ENCODE data around the gene TMEM250.

The TMEM250 gene

GRCh38 chr9:136156209-136157120 is 37.8 kb upstream of the TMEM250 start:
- no peak overlapping the region for H3K4me3 ChIP-seq (ENCODE audit: low read depth, low read length)
- no peak for TF ChIP-seq CTCF (IDR thresholded peaks at IDR 0.05; ENCODE audit: borderline replicate concordance, insufficient read depth, low read depth, low read length)

GRCh38 chr9:136155576-136155975 is 36.9 kb upstream of the TMEM250 start:
- H3K4me3 ChIP-seq (ENCODE audit: low read depth, low read length), result no peak overlapping the region
- TF ChIP-seq CTCF (IDR thresholded peaks at IDR 0.05; ENCODE audit: borderline replicate concordance, insufficient read depth, low read depth, low read length), result no peak

- H3K4me3 ChIP-seq (ENCODE audit: low read depth, low read length), result no peak overlapping the region
- TF ChIP-seq CTCF (IDR thresholded peaks at IDR 0.05; ENCODE audit: borderline replicate concordance, insufficient read depth, low read depth, low read length), result no peak
Observed at GRCh38 chr9:136154943-136155342, 36.3 kb upstream of the TMEM250 start.

- no peak overlapping the region for H3K4me3 ChIP-seq (ENCODE audit: low read depth, low read length)
- no peak for TF ChIP-seq CTCF (IDR thresholded peaks at IDR 0.05; ENCODE audit: borderline replicate concordance, insufficient read depth, low read depth, low read length)
Observed at GRCh38 chr9:136153381-136154065, 34.8 kb upstream of the TMEM250 start.

- TF ChIP-seq CTCF (IDR thresholded peaks at IDR 0.05; ENCODE audit: borderline replicate concordance, insufficient read depth, low read depth, low read length), result no peak
- no peak overlapping the region for H3K4me3 ChIP-seq (ENCODE audit: low read depth, low read length)
Observed at GRCh38 chr9:136152931-136153330, 34.3 kb upstream of the TMEM250 start.

GRCh38 chr9:136152543-136152866 is 33.8 kb upstream of the TMEM250 start:
- no peak for TF ChIP-seq CTCF (IDR thresholded peaks at IDR 0.05; ENCODE audit: borderline replicate concordance, insufficient read depth, low read depth, low read length)
- no peak overlapping the region for H3K4me3 ChIP-seq (ENCODE audit: low read depth, low read length)
